Measurements from ENCODE around the gene PPIF. TPM values are rescaled to one million over a fixed set of nuclear protein-coding genes. Genes with fewer than 3 reads are reported as not detected.

The PPIF gene
- total RNA-seq, 2 experiments from 2014 or later: 55.7 to 121 TPM

GRCh38 chr10:79342811-79343561 is 4.3 kb upstream of the PPIF start:
- TF ChIP-seq CTCF (conservative IDR thresholded peaks at IDR 0.05; ENCODE audit: low read length) (no peak), EZH2phosphoT487 (IDR thresholded peaks at IDR 0.05; ENCODE audit: borderline replicate concordance, low read depth, low read length) (no peak)
- no peak overlapping the region for H3K27ac ChIP-seq (ENCODE audit: low read depth, low read length, poor library complexity, severe bottlenecking)
- no peak overlapping the region for H3K4me2 ChIP-seq (ENCODE audit: low read length)
- DNase-seq (ENCODE audit: low spot score): no peak
- no peaks in the 10 kb centered on the region for H3K9me2 ChIP-seq (ENCODE audit: insufficient read depth, low read length)
- BruUV-seq (replicated peaks): no TSS peak
- H4K20me1 ChIP-seq (ENCODE audit: insufficient read depth, low read length): no peaks in the 10 kb centered on the region
- ChIA-PET CTCF (ENCODE audit: unreplicated experiment) (no interaction called here), POLR2A (no interaction called here)
- no peak overlapping the region for H2AFZ ChIP-seq (ENCODE audit: low read length)
- H3K79me2 ChIP-seq (ENCODE audit: insufficient read depth, low read depth, low read length): peaks cover 6% of the 10 kb centered on the region
- no peaks in the 10 kb centered on the region for H3K9me3 ChIP-seq (ENCODE audit: low read length)
- peaks cover 20% of the 10 kb centered on the region for H3K4me1 ChIP-seq (ENCODE audit: insufficient read depth, low read length, poor library complexity, severe bottlenecking)
- intact Hi-C loops (cut with micrococcal nuclease; ENCODE audit: unreplicated experiment): no loop called here
- H3K4me3 ChIP-seq (ENCODE audit: low read depth, low read length, poor library complexity, severe bottlenecking): no peak overlapping the region
- no peaks in the 10 kb centered on the region for H3K36me3 ChIP-seq (ENCODE audit: insufficient read depth, low read length)

- Histone ChIP-seq H3K4me1 (ENCODE audit: insufficient read depth, low read length, poor library complexity, severe bottlenecking) (peaks cover 30% of the 10 kb centered on the region), H3K4me3 (ENCODE audit: low read depth, low read length, poor library complexity, severe bottlenecking) (no peak overlapping the region), H3K9me3 (ENCODE audit: low read length) (no peaks in the 10 kb centered on the region), H2AFZ (ENCODE audit: low read length) (no peak overlapping the region), H3K4me2 (ENCODE audit: low read length) (no peak overlapping the region), H3K9me2 (ENCODE audit: insufficient read depth, low read length) (no peaks in the 10 kb centered on the region), H4K20me1 (ENCODE audit: insufficient read depth, low read length) (peaks cover 13% of the 10 kb centered on the region), H3K27ac (ENCODE audit: low read depth, low read length, poor library complexity, severe bottlenecking) (no peak overlapping the region), H3K36me3 (ENCODE audit: insufficient read depth, low read length) (peaks cover 16% of the 10 kb centered on the region), H3K79me2 (ENCODE audit: insufficient read depth, low read depth, low read length) (peaks cover 23% of the 10 kb centered on the region)
- no TSS peak for BruUV-seq (replicated peaks)
- no peak for TF ChIP-seq EZH2phosphoT487 (IDR thresholded peaks at IDR 0.05; ENCODE audit: borderline replicate concordance, low read depth, low read length)
- TF ChIP-seq CTCF (conservative IDR thresholded peaks at IDR 0.05; ENCODE audit: low read length): no peak
- intact Hi-C loops (cut with micrococcal nuclease; ENCODE audit: unreplicated experiment): no loop called here
- POLR2A ChIA-PET: interaction anchor here (0.7 to 1.6 kb wide), 3 partner anchors 13 to 102 kb away, joined by 3 to 4 read pairs (median 3); no protein-coding TSS in a partner anchor
- CTCF ChIA-PET (ENCODE audit: unreplicated experiment): interaction anchor here (0.7 to 0.9 kb wide), 4 partner anchors 10 to 96 kb away, joined by 3 to 5 read pairs (median 4); no protein-coding TSS in a partner anchor
- no peak for DNase-seq (ENCODE audit: low spot score)
Observed at GRCh38 chr10:79344502-79345195, 2.6 kb upstream of the PPIF start.
